H1 (cell line): ENCODE measurements around the gene RALY. TPM values are rescaled to one million over a fixed set of nuclear protein-coding genes. Genes with fewer than 3 reads are reported as not detected.

Source experiments
- CTCF ChIA-PET: fragments of 300-600 bp; sonication (Branson Sonifier 250); formaldehyde crosslinking; loops from one replicate; lab custom pipeline; 2021; ENCODE audit not compliant: partially characterized antibody; lab: Charles Lee
- POLR2A ChIA-PET: fragments of 300-600 bp; sonication (Branson Sonifier 250); formaldehyde crosslinking; loops from one replicate; lab custom pipeline; 2021; ENCODE audit warnings: inconsistent platforms; ENCODE audit not compliant: partially characterized antibody; lab: Charles Lee
- DNase-seq, 2 experiments: peaks; one replicate each; pipeline versions ENCODE4 v3.0.0 to v3.0.0-alpha.2; 2010 to 2022; ENCODE audit warnings: low spot score in 2 of 2, low read depth in 1 of 2, mixed read lengths in 1 of 2
- FAIRE-seq: peaks from 2 replicates; lab custom pipeline; 2011; peaks lifted over from hg19 to GRCh38; lab: Jason Lieb, UNC
- H2AFZ ChIP-seq: 2 replicates; pipeline ENCODE4 v1.8.1; 2012; ENCODE audit warnings: low read length, inconsistent platforms
- H2AK5ac ChIP-seq: 2 replicates; pipeline ENCODE4 v1.6.1; 2013; ENCODE audit warnings: low read depth, low read length
- H2BK120ac ChIP-seq: replicated peaks from 2 replicates; pipeline ENCODE3; 2013; ENCODE audit warnings: low read depth, low read length, inconsistent platforms
- H2BK12ac ChIP-seq: 2 replicates; pipeline ENCODE4 v1.6.1; 2013; ENCODE audit warnings: low read depth, low read length
- H2BK15ac ChIP-seq: 2 replicates; pipeline ENCODE4 v1.6.1; 2013; ENCODE audit warnings: low read length
- H2BK20ac ChIP-seq: 2 replicates; pipeline ENCODE4 v1.6.1; 2013; ENCODE audit warnings: low read length
- H2BK5ac ChIP-seq: 2 replicates; pipeline ENCODE4 v1.6.1; 2013; ENCODE audit warnings: low read depth, low read length
- H3K14ac ChIP-seq: 2 replicates; pipeline ENCODE4 v1.6.1; 2013; ENCODE audit warnings: inconsistent platforms; ENCODE audit not compliant: insufficient read length
- H3K18ac ChIP-seq: 2 replicates; pipeline ENCODE4 v1.6.1; 2013; ENCODE audit warnings: low read length; ENCODE audit errors: extremely low read depth
- H3K23ac ChIP-seq: 2 replicates; pipeline ENCODE4 v1.6.1; 2013; ENCODE audit warnings: inconsistent platforms; ENCODE audit not compliant: insufficient read length
- H3K23me2 ChIP-seq: 2 replicates; pipeline ENCODE4 v1.6.1; 2013; ENCODE audit warnings: low read depth, low read length
- H3K27ac ChIP-seq: 2 replicates; pipeline ENCODE4 v1.6.1; 2011; ENCODE audit warnings: low read depth, low read length, inconsistent platforms
- H3K27me3 ChIP-seq, 4 experiments: replicated peaks in 1 of 4; 1 replicate in 1 of 4; 2 replicates in 3 of 4; pipeline versions ENCODE4 v1.6.1 to v1.8.1; 2011 to 2013; ENCODE audit warnings: low read length in 3 of 4, mild to moderate bottlenecking in 3 of 4, inconsistent platforms in 2 of 4, mixed read lengths in 2 of 4, moderate library complexity in 1 of 4; ENCODE audit not compliant: control insufficient read depth in 3 of 4, insufficient read depth in 3 of 4; ENCODE audit errors: extremely low read depth in 1 of 4
- H3K36me3 ChIP-seq, 4 experiments: 2 replicates each; pipeline versions ENCODE4 v1.6.1 to v1.8.1; 2011 to 2013; ENCODE audit warnings: mild to moderate bottlenecking in 4 of 4, low read length in 3 of 4, moderate library complexity in 2 of 4, control low read depth in 1 of 4, inconsistent platforms in 1 of 4; ENCODE audit not compliant: insufficient read depth in 4 of 4, control insufficient read depth in 2 of 4
- H3K4ac ChIP-seq: replicated peaks from 2 replicates; pipeline ENCODE3; 2013; ENCODE audit warnings: low read length, low read depth, mixed read lengths, inconsistent platforms; ENCODE audit not compliant: insufficient read length
- H3K4me1 ChIP-seq, 4 experiments: replicated peaks in 1 of 4; 1 replicate in 1 of 4; 2 replicates in 3 of 4; pipeline versions ENCODE4 v1.6.1 to v1.8.1; 2011 to 2013; ENCODE audit warnings: low read length in 3 of 4, inconsistent platforms in 2 of 4, mixed read lengths in 1 of 4; ENCODE audit not compliant: insufficient read depth in 4 of 4, control insufficient read depth in 3 of 4
- H3K4me2 ChIP-seq, 2 experiments: 2 replicates each; pipeline versions ENCODE4 v1.6.1 to v1.8.1; 2011 to 2013; ENCODE audit warnings: low read depth in 2 of 2, low read length in 2 of 2, control low read depth in 1 of 2, inconsistent platforms in 1 of 2, mild to moderate bottlenecking in 1 of 2; ENCODE audit not compliant: insufficient read depth in 1 of 2
- H3K4me3 ChIP-seq, 4 experiments: fragments of 200-600, 300-600 bp in 1 of 4; sonication (generic), shearing (Covaris generic), sonication (Bioruptor Twin) in 1 of 4; 2 replicates each; pipeline versions ENCODE4 v1.5.1 to v1.8.1; 2011 to 2016; ENCODE audit warnings: low read length in 4 of 4, low read depth in 3 of 4, control low read depth in 2 of 4, inconsistent platforms in 2 of 4, mild to moderate bottlenecking in 2 of 4, mixed read lengths in 1 of 4, moderate library complexity in 1 of 4; ENCODE audit not compliant: insufficient read depth in 2 of 4; ENCODE audit errors: extremely low read depth in 1 of 4
- H3K56ac ChIP-seq: replicated peaks from 2 replicates; pipeline ENCODE3; 2013; ENCODE audit warnings: low read depth, mild to moderate bottlenecking, mixed read lengths, low read length, inconsistent platforms; ENCODE audit not compliant: insufficient read length
- H3K79me1 ChIP-seq: 2 replicates; pipeline ENCODE4 v1.6.1; 2013; ENCODE audit warnings: low read depth, low read length, control low read depth
- H3K79me2 ChIP-seq, 2 experiments: 2 replicates each; pipeline versions ENCODE4 v1.6.1 to v1.8.1; 2012 to 2013; ENCODE audit warnings: low read length in 2 of 2, mild to moderate bottlenecking in 2 of 2, inconsistent platforms in 1 of 2; ENCODE audit not compliant: insufficient read depth in 2 of 2, control insufficient read depth in 1 of 2
- H3K9ac ChIP-seq, 4 experiments: replicated peaks in 1 of 4; 1 replicate in 1 of 4; 2 replicates in 3 of 4; pipeline versions ENCODE4 v1.6.1 to v1.8.1; 2011 to 2013; ENCODE audit warnings: low read depth in 3 of 4, low read length in 3 of 4, control low read depth in 2 of 4, mild to moderate bottlenecking in 2 of 4, moderate library complexity in 2 of 4, inconsistent platforms in 1 of 4; ENCODE audit errors: extremely low read depth in 1 of 4
- H3K9me3 ChIP-seq, 2 experiments: 2 replicates each; pipeline versions ENCODE4 v1.6.1 to v1.8.1; 2012 to 2013; ENCODE audit warnings: mild to moderate bottlenecking in 2 of 2, moderate library complexity in 2 of 2, control low read depth in 1 of 2, inconsistent platforms in 1 of 2, low read depth in 1 of 2, low read length in 1 of 2, mixed read lengths in 1 of 2; ENCODE audit not compliant: insufficient read depth in 2 of 2
- H4K20me1 ChIP-seq, 2 experiments: replicated peaks in 1 of 2; 2 replicates each; pipeline versions ENCODE3 to v1.8.1; 2011 to 2013; ENCODE audit warnings: inconsistent platforms in 2 of 2, low read length in 2 of 2, mild to moderate bottlenecking in 1 of 2; ENCODE audit not compliant: insufficient read depth in 2 of 2, control insufficient read depth in 1 of 2
- H4K5ac ChIP-seq: 2 replicates; pipeline ENCODE4 v1.6.1; 2013; ENCODE audit warnings: low read length, low read depth, mixed read lengths, inconsistent platforms; ENCODE audit not compliant: insufficient read length
- H4K8ac ChIP-seq: 2 replicates; pipeline ENCODE4 v1.8.0; 2013; ENCODE audit warnings: mild to moderate bottlenecking, moderate library complexity, low read length, inconsistent platforms; ENCODE audit not compliant: insufficient read depth; ENCODE audit errors: extremely low read depth
- H4K91ac ChIP-seq: replicated peaks from 2 replicates; pipeline ENCODE3; 2013; ENCODE audit warnings: low read length, mixed read lengths, inconsistent platforms; ENCODE audit not compliant: insufficient read length
- ASH2L ChIP-seq: fragments of 200-600, 300-600 bp; sonication (generic); IDR thresholded peaks from one replicate; pipeline ENCODE4 v1.7.1; 2017; ENCODE audit warnings: low read length
- BRCA1 ChIP-seq: IDR thresholded peaks from 2 replicates; pipeline ENCODE4 v1.6.1; 2012; ENCODE audit warnings: low read depth, low read length, improper control_type of control experiment
- CBX5 ChIP-seq: fragments of 300-800, 300-1000 bp; sonication (generic); IDR thresholded peaks from 2 replicates; pipeline ENCODE4 v1.7.1; 2016; ENCODE audit warnings: antibody characterized with exemption, low read length, low read depth
- CEBPB ChIP-seq: IDR thresholded peaks from 2 replicates; pipeline ENCODE4 v1.6.1; 2012; ENCODE audit warnings: low read depth, low read length
- CHD1 ChIP-seq: IDR thresholded peaks from 2 replicates; pipeline ENCODE4 v1.6.1; 2012; ENCODE audit warnings: low read depth, low read length, improper control_type of control experiment
- EZH2 ChIP-seq: fragments of 200-600 bp; sonication (generic); IDR thresholded peaks from 2 replicates; pipeline ENCODE4 v1.7.1; 2012; ENCODE audit warnings: low read depth, mild to moderate bottlenecking, moderate library complexity, low read length, inconsistent platforms; ENCODE audit not compliant: severe bottlenecking
- HDAC2 ChIP-seq, 2 experiments: fragments of 300-600 bp in 1 of 2; sonication (generic) in 1 of 2; IDR thresholded peaks; 2 replicates each; pipeline ENCODE4 v1.6.1; 2011 to 2012; ENCODE audit warnings: low read depth in 2 of 2, low read length in 2 of 2, mild to moderate bottlenecking in 2 of 2, moderate library complexity in 2 of 2, borderline replicate concordance in 1 of 2, inconsistent platforms in 1 of 2
- JUND ChIP-seq: IDR thresholded peaks from 2 replicates; pipeline ENCODE4 v1.6.1; 2011; ENCODE audit warnings: mild to moderate bottlenecking, improper control_type of control experiment, low read length
- KDM1A ChIP-seq: fragments of 200-600, 300-600 bp; sonication (generic); IDR thresholded peaks from 2 replicates; pipeline ENCODE4 v1.7.1; 2016; ENCODE audit warnings: mild to moderate bottlenecking, low read length, borderline replicate concordance
- SRF ChIP-seq: IDR thresholded peaks from 2 replicates; pipeline ENCODE4 v1.6.1; 2011; ENCODE audit warnings: mild to moderate bottlenecking, low read depth, low read length, moderate library complexity
- WGBS, 2 experiments: shearing (Covaris generic) in 1 of 2; methylation state at CpG; one replicate each; pipeline versions ENCODE4 v1.1.6 to v1.1.7; 2013 to 2015; ENCODE audit warnings: low lambda C conversion rate in 2 of 2, mixed read lengths in 2 of 2, inconsistent platforms in 1 of 2, low coverage in 1 of 2, missing lambda C conversion rate in 1 of 2; ENCODE audit not compliant: insufficient replicate concordance in 2 of 2, insufficient coverage in 1 of 2, insufficient read length in 1 of 2; ENCODE audit errors: extremely low coverage in 1 of 2, missing lambda C conversion rate in 1 of 2; 5-methylcytosine and 5-hydroxymethylcytosine counted together
- polyA plus RNA-seq, 7 experiments: library from polyadenylated mRNA; depleted of rRNA in 3 of 7; stranded (reverse) in 5 of 7; unstranded in 2 of 7; fragments of >200 nt in 5 of 7; fragments of 200-250 nt in 2 of 7; gene quantifications; 1 replicate in 5 of 7; 2 replicates in 1 of 7; 4 replicates in 1 of 7; pipeline versions ENCODE4 v1.2.1 to v1.2.3, GENCODE V29; 2011 to 2013; ENCODE audit warnings: missing spikeins in 2 of 7, mixed read lengths in 2 of 7
- total RNA-seq: library from RNA; stranded (reverse); fragmentation: NEBNext Ultra II Directional; extraction: Animal tissue kit (Norgen Biotek cat#: 25700); gene quantifications from 2 replicates; pipeline ENCODE4 v1.2.1, GENCODE V29; 2021
- TF ChIP-seq, protein P1 (sequence below): IDR thresholded peaks from 2 replicates; pipeline ENCODE4 v1.6.1; 2011; ENCODE audit warnings: low read depth, mild to moderate bottlenecking, low read length; ENCODE audit not compliant: insufficient read depth

Gene RALY
- total and polyA plus RNA-seq, 2 of the 8 experiments (the other 6 are each of a cell fraction or from before 2014, with no cell fraction given) = 133 to 148 TPM

DNA sequence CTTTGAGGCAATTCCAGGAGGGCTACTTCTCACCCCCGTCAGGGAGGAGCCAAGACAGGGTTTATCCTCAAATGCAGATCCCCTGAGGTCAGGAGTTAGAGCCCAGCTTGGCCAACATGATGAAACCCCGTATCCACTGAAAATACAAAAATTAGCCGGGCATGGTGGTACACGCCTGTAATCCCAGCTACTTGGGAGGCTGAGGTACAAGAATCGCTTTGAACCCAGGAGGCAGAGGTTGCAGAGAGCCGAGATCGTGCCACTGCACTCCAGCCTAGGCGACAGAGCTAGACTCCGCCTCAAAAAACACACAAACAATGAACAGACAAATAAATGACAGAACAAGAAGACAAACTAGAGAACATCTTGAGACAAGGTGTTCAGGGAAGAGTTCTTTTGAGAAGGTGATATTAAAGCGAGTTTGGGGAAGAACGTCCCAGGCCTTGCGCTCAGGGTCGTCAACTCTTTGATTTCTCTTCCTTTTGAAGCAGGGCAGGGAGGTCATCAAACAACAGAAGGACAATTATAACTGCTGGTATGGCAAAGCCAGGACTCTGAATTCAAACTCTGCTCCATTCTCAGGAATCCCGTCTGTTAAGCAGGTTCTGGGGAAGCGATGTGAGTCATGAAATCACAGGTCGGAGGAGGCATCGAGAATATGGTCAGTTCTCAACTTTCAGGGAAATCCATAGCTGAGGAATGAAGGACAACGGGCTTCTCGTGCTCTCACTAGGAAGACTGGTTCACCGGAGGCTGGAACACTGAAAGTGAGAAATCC is 1.4 kb upstream of the RALY start:
- no peak overlapping the region for H2BK20ac ChIP-seq
- WGBS, 2 experiments = 36% methylated on average over 20 of the region's 20 CpGs; no CpG with 5 or more reads in 1 of the 2 experiments
- peak overlapping the region; percentile 79 to 92 (median 92) for H3K4me3 ChIP-seq
- H3K18ac ChIP-seq = peak overlapping the region; percentile 84
- peaks cover 3 to 13% of the 10 kb centered on the region in 2 experiments for H4K20me1 ChIP-seq
- peaks cover 29 to 44% of the 10 kb centered on the region in 2 experiments for H3K79me2 ChIP-seq
- CTCF ChIA-PET = interaction anchor here (0.6 to 2.3 kb wide), 4 partner anchors 30 to 77 kb away, joined by 3 to 8 read pairs (median 4); no protein-coding TSS in a partner anchor
- no peak for DNase-seq
- H3K56ac ChIP-seq = peak overlapping the region; percentile 3
- H2AK5ac ChIP-seq = peak overlapping the region; percentile 32
- H3K27ac ChIP-seq = peak overlapping the region; percentile 90
- H3K9ac ChIP-seq = peak overlapping the region; percentile 73 to 95 (median 84)
- H3K36me3 ChIP-seq = no peaks in the 10 kb centered on the region
- peaks cover 12% of the 10 kb centered on the region; the same call in 1 of the 2 replicates for H3K79me1 ChIP-seq
- no peak overlapping the region for H4K91ac ChIP-seq
- H3K23ac ChIP-seq = no peak overlapping the region
- no peak overlapping the region for H2BK120ac ChIP-seq
- H2BK15ac ChIP-seq = peak overlapping the region; percentile 3; the same call in 1 of the 2 replicates
- POLR2A ChIA-PET = interaction anchor here (0.6 to 3.9 kb wide), 19 partner anchors 9 to 183 kb away, joined by 3 to 43 read pairs (median 4); partner anchors contain the start of gene EIF2S2
- no peak for FAIRE-seq
- peak overlapping the region; percentile 79 to 96 for H3K4me2 ChIP-seq
- no peaks in the 10 kb centered on the region for H3K9me3 ChIP-seq
- peaks cover 1 to 11% (median 5%) of the 10 kb centered on the region in 4 experiments; a peak in 5 of 7 replicates for H3K4me1 ChIP-seq
- peak overlapping the region; percentile 5; the same call in 1 of the 2 replicates for H2BK12ac ChIP-seq
- no peak overlapping the region for H3K4ac ChIP-seq
- no peaks in the 10 kb centered on the region for H3K27me3 ChIP-seq
- H3K23me2 ChIP-seq = peaks cover 10% of the 10 kb centered on the region
- H4K8ac ChIP-seq = no peak overlapping the region
- peak overlapping the region; percentile 94; the same call in 1 of the 2 replicates for H2AFZ ChIP-seq
- H4K5ac ChIP-seq = no peak overlapping the region
- no peak overlapping the region for H3K14ac ChIP-seq
- H2BK5ac ChIP-seq = peak overlapping the region; percentile 80
- TF ChIP-seq SRF (no peak), BRCA1 (no peak), HDAC2 (IDR thresholded peaks at IDR 0.05; ENCODE audit: borderline replicate concordance in 1 of 2, low read depth in 2 of 2, low read length in 2 of 2) (no peak), CBX5 (no peak), EZH2 (no peak), JUND (no peak), CEBPB (no peak), ASH2L (no peak), CHD1 (no peak), KDM1A (no peak)
- TF ChIP-seq, protein P1, sequence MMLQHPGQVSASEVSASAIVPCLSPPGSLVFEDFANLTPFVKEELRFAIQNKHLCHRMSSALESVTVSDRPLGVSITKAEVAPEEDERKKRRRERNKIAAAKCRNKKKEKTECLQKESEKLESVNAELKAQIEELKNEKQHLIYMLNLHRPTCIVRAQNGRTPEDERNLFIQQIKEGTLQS = no peak
